Upper lobe of left lung (tissue), 4 donors: Measurements from ENCODE around the gene STYXL1.

Source experiments
- EP300 ChIP-seq, 4 donors: sonication (generic); formaldehyde crosslinking; IDR thresholded peaks; one replicate each; pipeline ENCODE4 v1.5.1; 2017; ENCODE audit warnings: antibody characterized with exemption in 4 of 4, control low read depth in 2 of 4
- POLR2A ChIP-seq, 4 donors: fragments of 450-650 bp; IDR thresholded peaks; one replicate each; pipeline ENCODE4 v1.5.1; 2016 to 2017; ENCODE audit warnings: antibody characterized with exemption in 4 of 4, mild to moderate bottlenecking in 2 of 4
- POLR2AphosphoS5 ChIP-seq, 2 donors: sonication (generic); formaldehyde crosslinking; IDR thresholded peaks; one replicate each; pipeline ENCODE4 v1.5.1; 2017; ENCODE audit warnings: antibody characterized with exemption in 2 of 2

GRCh38 chr7:76065016-76065612 is 17.3 kb upstream of the STYXL1 start:
- TF ChIP-seq POLR2AphosphoS5 (IDR thresholded peaks at IDR 0.05), result no peak
- TF ChIP-seq POLR2A (IDR thresholded peaks at IDR 0.05), result no peak
- TF ChIP-seq EP300 (IDR thresholded peaks at IDR 0.05), result no peak
